GM18951 (cell line): ENCODE data around the gene ZNF611.
"Not testable (repeated sequence)": the region's sequence is repeated elsewhere in the genome, so short reads cannot be mapped to it uniquely, and the experiment has no call there.

ENCODE experiments used
- POLR2A ChIP-seq: IDR thresholded peaks from 4 replicates; pipeline ENCODE4 v1.6.1; 2011; ENCODE audit warnings: mild to moderate bottlenecking; ENCODE audit not compliant: insufficient read length, insufficient read depth; ENCODE audit errors: extremely low read depth
- in situ Hi-C: fragments of 300-500 bp; cut with MboI; formaldehyde crosslinking; loops from one replicate; pipeline ENCODE4 v1.12.0; 2022; ENCODE audit warnings: low sequenced_read_pairs, mixed read lengths, inconsistent platforms; ENCODE audit not compliant: unreplicated experiment

Gene ZNF611

DNA sequence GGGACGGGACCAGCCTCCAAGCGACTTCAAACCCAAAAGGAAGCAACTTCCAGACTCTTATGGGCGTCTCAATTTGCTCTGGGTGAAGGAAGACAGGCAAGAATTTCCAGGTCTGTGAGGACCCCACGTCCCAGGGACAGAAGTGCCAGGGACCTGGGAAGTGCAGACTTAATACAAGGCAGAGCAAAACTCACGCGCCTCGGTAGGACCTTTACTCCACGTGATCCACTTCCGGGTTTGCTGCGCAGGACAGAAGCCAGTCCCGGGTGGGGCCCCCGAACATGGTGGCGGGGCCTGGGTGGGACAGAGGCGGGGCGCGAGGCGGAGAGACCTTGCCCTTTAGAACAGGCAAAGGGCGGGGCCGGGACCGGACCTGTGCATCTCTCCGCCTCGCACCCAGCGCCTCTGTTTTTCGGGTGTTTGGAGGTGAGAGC is 9.3 kb downstream of the ZNF611 start:
- TF ChIP-seq POLR2A = no peak
- in situ Hi-C loops = no loop called here

DNA sequence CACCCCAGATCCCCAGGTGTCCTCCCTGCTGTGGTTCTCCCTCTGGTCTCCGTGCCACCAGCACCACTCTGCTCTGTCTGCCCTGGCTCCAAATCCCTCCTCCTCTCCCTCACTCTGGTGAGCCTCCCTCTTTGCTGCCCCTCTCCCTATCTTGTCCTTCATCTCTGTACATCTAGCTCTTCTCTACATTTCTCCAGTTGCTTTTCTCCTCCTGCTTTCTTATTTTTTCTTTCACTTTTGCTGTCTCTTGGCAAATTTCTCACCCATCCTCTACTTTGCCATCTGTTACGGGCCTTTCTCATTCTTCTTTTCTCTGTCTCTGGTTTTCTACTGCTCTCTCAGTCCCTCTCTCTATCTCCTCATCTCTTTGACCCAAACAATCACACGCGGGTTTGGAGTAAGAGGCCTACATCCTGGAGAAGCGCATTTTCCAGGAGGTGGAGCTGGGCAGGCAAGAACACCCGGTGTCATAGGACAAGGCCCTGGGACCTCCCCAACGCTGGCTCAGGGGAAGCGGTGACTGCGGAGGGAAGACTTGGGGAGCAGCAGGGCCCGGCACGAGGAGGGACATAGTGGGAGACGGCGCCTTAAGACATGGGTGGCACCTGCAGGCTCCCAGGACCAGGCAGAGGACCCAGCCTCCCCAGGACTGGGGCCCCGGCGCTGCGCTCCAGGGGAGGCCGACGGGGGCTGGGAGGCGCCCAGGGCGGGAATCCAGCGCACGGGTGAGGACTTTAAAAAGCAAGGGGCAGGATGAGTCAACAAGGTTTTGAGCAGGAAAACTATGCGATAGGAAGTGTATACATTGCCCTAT is 9.9 kb downstream of the ZNF611 start:
- in situ Hi-C loops = no loop called here
- no peak for TF ChIP-seq POLR2A

DNA sequence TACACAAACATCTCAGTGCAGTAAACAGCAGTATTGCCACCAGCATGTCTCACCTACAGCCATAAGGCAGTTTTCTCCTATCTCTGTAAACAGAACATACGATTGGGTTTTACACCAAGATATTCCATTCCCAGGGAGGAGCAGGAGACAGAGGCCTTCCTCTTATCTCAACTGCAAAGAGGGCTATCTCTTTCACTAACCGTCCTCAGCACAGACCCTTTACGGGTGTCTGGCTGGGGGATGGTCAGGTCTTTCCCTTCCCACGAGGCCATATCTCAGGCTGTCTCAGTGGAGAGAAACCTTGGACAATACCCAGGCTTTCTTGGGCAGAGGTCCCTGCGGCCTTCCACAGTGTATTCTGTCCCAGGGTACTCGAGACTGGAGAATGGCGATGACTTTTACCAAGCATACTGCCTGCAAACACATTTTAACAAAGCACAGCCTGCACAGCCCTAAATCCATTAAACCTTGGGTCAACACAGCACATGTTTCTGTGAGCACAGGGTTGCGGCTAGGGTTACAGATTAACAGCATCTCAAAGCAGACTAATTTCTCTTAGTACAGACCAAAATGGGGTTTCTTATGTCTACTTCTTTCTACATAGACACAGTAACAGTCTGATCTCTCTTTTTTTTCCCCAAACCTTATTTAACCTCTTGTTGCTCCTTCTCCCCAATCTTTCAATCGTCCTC is 10.8 kb downstream of the ZNF611 start:
- in situ Hi-C loops = not testable (repeated sequence)

DNA sequence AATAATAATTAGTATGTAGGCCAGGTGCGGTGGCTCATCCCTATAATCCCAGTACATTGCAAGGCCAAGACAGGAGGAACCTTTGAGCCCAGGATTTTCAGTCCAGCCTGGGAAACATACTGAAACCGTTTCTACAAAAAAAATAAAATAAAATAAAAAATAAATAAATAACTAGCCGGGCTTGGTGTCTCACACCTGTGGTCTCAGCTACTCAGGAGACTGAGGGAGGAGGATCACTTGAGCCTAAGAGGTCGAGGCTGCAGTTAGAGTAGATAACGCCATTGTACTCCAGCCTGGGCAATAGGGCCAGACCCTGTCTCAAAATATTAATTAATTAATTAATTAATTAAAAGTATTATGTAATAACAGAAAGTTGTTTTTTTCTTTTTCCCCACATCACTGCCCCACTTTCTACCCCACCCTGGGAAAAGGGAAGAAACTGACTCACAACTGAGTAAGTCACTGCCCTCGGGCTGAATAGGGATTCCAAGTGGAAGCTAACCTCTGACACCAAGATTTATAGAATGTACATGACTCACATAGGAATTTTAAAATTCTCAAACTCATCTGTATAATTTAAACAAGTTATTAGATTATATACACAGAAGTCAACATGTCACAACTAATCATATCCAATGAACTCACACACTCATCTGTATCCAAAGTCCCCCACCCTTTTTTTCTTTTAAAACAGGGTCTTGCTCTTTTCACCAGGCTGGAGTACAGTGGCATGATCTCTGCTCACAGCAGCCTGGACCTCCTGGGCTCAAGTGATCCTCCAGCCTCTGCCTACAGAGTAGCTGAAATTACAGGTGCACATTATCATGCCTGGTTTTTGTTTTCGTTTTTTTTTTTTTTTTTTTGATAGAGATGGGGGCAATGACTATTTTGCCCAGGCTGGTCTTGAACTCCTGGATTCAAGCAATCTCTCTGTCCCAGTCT is 12.5 kb downstream of the ZNF611 start:
- in situ Hi-C loops = no loop called here

DNA sequence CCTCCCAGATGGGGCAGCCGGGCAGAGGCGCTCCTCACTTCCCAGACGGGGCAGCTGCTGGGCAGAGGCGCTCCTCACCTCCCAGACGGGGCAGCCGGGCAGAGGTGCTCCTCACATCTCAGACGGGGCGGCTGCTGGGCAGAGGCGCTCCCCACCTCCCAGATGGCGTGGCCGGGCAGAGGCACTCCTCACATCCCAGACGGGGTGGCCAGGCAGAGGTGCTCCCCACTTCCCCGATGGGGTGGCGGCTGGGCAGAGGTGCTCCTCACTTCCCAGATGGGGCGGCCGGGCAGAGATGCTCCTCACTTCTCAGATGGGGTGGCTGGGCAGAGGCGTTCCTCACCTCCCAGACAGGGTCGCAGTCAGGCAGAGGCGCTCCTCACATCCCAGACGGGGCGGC is 14.3 kb downstream of the ZNF611 start:
- in situ Hi-C loops = not testable (repeated sequence)

More for the DNA sequence above, 12.5 kb downstream of the ZNF611 start:
- TF ChIP-seq POLR2A = no peak

DNA sequence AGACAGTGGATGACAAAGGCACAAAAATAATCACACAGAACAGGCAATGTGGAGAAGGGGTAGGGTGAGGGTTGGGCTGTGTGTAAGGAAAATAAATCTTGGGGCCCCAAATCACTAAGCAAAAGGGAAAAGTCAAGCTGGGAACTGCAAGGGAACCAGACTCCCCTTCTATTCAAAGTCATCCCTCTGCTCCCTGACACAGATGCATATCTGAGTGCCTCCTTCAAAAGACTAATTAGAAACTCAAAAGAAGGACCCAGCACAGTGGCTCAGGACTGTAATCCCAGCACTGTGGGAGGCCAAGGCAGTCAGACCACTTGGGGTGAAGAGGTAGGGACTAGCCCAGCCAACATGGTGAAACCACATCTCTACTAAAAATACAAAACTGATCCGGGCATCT is 18.3 kb downstream of the ZNF611 start:
- no peak for TF ChIP-seq POLR2A
- in situ Hi-C loops = no loop called here

DNA sequence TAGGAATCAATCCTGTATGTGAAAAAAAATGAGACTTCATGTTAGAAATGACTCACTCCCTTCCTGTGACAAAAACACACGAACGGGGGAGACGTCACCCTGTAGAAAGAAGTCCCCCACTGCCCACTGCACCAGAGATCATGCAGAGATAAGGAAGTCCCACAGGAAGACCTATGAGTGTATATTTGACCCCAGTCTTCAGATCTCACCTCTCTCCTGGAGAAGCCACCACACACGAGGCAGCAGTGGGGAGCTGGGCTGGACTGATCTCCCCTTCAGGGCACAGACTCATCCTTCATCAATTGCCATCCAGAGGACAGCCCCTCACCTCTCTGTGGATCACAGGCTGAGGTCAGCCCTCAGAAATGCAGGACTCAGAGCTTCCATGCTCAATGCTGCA is 18.9 kb downstream of the ZNF611 start:
- in situ Hi-C loops = not testable (repeated sequence)

DNA sequence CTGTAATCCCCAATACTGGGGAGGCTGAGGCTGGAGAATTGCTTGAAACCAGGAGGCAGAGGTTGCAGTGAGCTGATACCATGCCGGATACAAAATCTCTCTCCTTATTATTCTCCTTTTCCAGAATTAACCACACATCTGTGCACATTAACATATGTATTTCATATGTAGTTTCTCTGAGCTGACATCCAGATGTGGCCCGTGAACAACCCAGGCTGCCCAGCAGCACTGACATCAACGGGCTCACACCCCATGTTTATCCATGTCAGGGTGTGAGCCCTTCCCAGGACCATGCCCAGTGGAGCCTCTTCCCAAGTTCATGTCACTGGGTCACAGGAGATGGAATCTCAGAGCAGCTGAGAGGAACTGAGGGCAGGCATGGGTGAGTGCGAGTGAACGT is 19.5 kb downstream of the ZNF611 start:
- in situ Hi-C loops = not testable (repeated sequence)

DNA sequence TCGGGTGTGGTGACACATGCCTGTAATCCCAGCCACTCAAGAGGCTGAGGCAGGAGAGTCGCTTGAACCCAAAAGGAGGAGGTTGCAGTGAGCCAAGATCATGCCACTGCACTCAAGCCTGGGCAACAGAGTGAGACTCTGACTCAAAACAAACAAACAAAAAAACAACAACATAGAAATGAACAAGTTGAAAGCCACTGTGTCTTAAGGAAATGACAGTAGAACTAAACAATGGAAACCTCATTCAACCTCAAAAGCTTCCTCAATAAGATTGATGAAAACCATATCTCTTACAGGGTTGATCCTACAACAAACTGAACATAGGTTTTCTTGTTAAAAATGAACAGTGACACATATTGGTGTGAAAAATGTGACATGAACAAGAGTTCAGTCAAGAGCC is 21.8 kb downstream of the ZNF611 start:
- in situ Hi-C loops = not testable (repeated sequence)

DNA sequence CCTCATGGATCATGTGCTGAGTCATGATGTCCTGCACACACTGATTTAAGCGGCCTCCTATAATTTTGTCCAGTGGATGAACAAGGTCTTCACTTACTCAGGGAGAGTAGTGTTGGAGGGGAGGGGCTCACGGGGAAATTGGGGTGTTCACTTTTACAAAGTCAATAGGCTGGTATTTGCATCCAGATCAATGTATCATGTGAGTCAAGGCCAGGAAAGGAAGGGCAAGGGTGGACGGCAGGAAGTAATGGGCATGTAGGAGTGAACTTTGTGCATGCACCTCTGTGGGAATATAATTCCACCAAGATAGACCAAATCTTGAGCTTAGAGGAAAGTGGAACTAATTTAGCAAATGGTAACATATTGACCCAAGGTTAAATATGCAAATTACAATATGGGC is 23.2 kb downstream of the ZNF611 start:
- in situ Hi-C loops = not testable (repeated sequence)

DNA sequence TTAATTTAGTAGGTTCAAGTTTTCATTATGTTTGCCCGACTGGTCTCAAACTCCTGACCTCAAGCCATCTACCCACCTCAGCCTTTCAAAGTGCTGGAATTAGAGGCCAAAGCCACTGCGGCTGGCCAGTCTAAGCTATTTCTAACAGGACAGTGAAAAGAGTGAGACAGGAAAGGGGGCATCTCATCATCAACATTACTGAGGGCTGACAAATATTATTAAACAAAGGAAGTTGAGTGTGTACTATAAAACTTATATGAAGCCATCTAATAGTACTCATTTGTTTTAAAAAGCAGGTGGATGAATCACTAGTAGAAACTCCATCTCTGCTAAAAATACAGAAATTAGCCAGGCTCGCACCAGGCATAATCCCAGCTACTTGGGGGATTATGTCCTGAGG is 24.3 kb downstream of the ZNF611 start:
- no peak for TF ChIP-seq POLR2A
- in situ Hi-C loops = no loop called here

DNA sequence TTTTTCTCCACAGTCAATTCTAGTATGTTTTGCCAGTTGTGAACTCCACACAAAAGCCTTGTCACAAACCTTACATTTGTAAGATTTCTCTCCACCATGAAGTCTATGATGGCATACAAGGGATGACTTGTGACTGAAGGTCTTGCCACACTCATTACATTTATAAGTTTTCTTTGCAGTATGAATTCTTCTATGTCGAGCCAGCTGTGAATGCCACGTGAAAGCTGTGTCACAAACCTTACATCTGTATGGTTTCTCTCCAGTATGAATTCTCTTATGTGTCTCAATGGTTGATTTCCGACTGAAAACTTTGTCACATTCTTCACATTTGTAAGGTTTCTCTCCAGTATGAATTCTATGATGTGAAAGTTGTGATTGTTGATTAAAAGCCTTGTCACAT is 29.2 kb downstream of the ZNF611 start:
- in situ Hi-C loops = not testable (repeated sequence)

DNA sequence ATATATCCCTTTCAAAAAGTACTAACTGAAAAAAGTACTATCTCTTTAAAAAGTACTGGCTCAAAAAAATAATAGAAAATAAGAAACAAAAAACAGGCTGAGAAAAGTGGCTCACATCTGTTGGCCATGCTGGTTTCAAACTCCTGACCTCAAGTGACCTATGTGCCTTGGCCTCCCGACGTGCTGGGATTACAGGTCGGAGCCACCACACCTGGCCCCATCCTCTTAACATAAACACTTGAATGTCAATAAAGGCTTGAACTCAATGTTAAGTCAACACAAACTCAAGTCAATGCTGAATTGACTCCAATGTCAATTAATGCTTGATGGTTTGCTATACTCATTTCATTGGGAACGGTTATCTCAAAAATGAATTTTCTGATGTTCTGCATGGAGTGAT is 30.9 kb downstream of the ZNF611 start:
- no peak for TF ChIP-seq POLR2A
- in situ Hi-C loops = no loop called here

DNA sequence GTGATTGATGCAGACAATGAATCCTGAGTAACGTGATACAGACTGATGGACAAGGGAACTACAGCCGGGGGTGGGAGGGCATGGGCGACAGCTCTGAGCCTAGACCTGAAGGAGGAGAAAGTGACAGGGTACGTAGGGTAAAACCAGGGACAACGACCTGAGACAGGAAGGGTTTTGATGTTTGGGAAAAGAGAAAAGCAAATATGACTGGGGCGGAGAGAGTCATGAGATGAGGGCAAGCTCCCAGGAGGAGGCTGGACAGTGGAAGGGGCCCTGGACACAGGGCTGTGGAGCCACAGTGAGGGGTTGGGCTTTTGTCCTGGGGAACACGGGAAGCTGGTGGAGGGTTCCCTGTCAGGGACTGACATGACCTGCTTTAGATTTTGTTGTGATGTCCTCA is 34.2 kb downstream of the ZNF611 start:
- in situ Hi-C loops = no loop called here
- TF ChIP-seq POLR2A = no peak

DNA sequence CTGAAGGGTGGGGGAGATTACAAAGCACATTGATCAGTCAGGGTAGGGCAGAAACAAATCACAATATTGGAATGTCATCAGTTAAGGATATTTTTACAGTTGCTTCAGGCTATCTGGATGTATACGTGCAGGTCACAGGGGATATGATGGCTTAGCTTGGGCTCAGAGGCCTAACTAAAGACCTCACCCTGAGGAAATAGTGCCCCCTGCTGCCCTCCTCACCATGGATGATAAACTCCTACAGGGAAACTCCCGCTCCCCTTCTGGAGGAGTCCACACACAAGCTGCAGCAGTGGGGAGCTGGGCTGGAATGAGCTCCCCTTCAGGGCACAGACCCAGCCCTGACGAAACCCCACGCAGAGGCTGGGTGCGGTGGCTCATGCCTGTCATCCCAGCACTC is 35.3 kb downstream of the ZNF611 start:
- in situ Hi-C loops = not testable (repeated sequence)
